Occipital lobe (tissue), 2 donors: ENCODE data around the gene PAFAH2. TPM values are rescaled to one million over a fixed set of nuclear protein-coding genes. Genes with fewer than 3 reads are reported as not detected.
"Not testable (repeated sequence)": the region's sequence is repeated elsewhere in the genome, so short reads cannot be mapped to it uniquely, and the experiment has no call there.

Source experiments
- DNase-seq: peaks from one replicate; lab custom pipeline; 2025; lab: John Stamatoyannopoulos, UW
- total RNA-seq: library from RNA; depleted of rRNA; stranded (reverse); fragments of >200 nt; gene quantifications from one replicate; pipeline ENCODE4 v1.2.3, GENCODE V29; 2014

The PAFAH2 gene
- total RNA-seq, 1 donor from 2014 or later, result 1.9 TPM

- not testable (repeated sequence) for DNase-seq
Observed at GRCh38 chr1:25986773-25987172, 11.1 kb downstream of the PAFAH2 start.

DNA sequence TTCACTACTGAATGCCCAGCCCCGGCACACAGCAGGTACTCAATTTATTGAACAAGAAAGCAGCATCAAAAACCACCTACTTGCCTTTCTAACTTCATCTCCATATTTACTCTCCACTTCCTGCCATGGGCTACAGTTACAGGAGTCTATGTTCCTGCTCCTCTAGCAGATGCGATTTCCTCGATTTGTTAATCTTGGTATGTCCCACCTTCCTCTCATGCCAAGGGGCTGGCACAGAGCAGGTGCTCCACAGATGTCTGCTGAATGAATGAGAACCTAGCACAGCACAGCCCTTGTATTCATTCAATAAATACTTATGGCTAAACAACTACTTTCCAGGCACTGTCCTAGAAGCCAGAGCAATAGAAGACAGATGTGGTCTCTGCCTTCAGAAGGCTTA, 12.2 kb downstream of the PAFAH2 start:
- no peak for DNase-seq

DNA sequence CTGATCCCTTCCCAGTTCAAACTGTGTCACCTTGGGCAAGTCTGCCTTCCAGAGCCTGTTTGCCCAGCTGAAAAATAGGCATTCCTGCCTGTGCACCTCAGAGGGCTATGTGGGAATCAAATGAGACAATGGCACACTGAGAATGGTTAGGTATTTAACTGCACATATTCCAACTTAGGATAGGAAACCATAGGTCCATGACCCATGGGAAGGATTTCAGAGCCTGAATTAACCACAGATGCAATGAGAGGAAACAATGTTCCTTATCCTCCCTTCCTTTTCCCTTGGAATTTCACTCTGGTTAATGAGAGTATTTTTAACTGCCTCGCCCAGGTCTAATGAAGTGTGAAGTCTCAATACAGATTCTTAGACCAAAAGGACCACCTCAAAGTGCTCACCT, 12.7 kb downstream of the PAFAH2 start:
- no peak for DNase-seq

- DNase-seq, result no peak
Observed at GRCh38 chr1:25979210-25979609, 18.7 kb downstream of the PAFAH2 start.

GRCh38 chr1:25978403-25978802, 19.5 kb downstream of the PAFAH2 start:
- DNase-seq, result no peak

DNA sequence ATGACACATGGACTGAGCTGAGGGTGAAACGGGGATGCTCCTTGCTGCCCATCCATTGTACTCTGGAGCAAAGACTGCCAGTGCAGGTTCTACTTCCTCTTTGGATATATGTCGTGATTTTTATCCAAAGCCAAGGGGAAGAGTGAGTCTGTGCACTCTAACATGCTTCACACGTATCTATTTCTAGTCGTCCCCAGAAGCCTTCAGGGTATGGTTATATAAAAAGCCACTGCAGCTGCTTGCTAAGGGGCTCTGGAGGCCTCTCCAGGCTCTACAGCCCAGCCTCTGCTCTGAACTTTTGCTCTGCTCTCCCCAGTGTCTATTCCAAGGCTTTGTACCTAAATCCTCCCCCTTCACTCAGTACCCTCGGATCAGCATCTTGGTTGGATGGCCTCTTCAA, 20.1 kb downstream of the PAFAH2 start:
- no peak for DNase-seq

- peak; percentile 12 for DNase-seq
Observed at GRCh38 chr1:25973610-25974321, 24.1 kb downstream of the PAFAH2 start.

DNA sequence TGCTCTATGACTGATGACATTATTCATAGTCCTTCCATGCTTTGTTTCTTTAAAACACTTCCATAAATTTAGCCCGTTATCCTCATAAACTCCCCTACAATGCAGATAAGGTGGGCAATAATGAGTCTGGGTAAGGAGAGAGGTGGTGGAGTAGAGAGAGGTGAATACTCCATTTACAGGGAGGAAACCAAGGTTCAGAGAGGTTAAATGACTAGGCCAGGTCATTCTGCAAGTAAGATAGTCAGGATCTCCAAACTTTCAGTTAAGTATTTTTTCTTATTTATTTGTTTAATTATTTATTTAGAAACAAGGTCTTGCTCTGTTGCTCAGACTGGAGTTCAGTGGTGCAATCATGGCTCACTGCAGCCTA, 26.1 kb downstream of the PAFAH2 start:
- DNase-seq, result no peak

DNA sequence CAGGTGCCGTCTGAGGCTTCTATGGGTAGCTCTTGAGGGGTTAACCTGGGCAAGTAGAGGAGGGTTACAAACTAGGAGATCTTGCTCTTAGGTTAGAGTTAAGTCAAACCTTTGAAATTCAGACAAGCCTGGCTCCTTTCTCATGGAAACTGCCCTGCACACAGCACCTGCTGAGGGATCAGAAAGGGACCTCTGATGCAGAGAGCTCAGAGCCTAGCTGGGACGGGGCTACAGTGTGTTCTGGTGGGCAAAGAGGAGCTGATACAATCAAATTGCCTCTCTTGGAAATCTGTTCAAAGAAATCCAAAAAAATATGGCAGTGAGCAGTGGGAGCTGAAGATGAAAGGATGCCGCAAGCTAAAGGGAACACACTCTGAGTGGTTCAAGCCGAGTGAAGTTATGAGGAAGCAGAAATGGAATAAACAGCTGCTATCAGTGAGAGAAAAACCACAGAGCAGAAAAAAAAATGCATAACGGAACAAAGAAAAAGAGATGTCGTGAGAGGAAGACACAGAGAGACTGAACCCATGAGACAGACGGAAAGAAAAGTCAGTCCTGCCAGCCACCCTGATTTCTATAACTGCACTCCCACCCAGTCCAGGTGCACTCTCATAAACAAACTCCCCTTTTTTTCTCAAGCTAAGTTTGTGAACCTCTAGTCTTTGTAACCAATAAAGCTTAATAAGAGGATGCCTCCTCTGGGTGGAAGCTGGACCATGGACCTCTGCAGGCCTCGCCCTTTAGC, 26.6 kb downstream of the PAFAH2 start:
- DNase-seq, result no peak

- DNase-seq, result no peak
Observed at GRCh38 chr1:25967308-25967707, 30.6 kb downstream of the PAFAH2 start.

- DNase-seq, result no peak
Observed at GRCh38 chr1:25959611-25960010, 38.3 kb downstream of the PAFAH2 start.

- DNase-seq, result no peak
Observed at GRCh38 chr1:25958465-25958864, 39.4 kb downstream of the PAFAH2 start.

GRCh38 chr1:25955553-25955952, 42.3 kb downstream of the PAFAH2 start:
- DNase-seq, result no peak

- no peak for DNase-seq
Observed at GRCh38 chr1:25954282-25954938, 43.5 kb downstream of the PAFAH2 start.

- peak; percentile 33 for DNase-seq
Observed at GRCh38 chr1:25952841-25953401, 44.9 kb downstream of the PAFAH2 start.

- DNase-seq, result no peak
Observed at GRCh38 chr1:25948641-25949040, 49.2 kb downstream of the PAFAH2 start.

DNA sequence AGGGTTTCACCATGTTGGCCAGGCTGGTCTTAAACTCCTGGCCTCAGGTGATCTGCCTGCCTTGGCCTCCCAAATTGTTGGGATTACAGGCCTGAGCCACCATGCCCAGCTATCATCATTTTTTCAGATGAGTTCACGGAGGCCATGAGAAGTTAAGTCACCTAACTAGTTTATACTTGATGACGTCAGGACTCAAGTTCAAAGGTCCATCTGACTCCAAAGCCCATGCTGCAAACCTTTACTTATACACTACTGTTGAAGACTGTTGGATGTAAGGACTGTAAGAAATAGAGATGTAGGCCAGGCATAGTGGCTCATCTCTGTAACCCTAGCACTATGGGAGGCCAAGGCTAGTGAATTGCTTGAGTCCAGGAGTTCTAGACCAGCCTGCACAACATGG, 50.8 kb downstream of the PAFAH2 start:
- no peak for DNase-seq

DNA sequence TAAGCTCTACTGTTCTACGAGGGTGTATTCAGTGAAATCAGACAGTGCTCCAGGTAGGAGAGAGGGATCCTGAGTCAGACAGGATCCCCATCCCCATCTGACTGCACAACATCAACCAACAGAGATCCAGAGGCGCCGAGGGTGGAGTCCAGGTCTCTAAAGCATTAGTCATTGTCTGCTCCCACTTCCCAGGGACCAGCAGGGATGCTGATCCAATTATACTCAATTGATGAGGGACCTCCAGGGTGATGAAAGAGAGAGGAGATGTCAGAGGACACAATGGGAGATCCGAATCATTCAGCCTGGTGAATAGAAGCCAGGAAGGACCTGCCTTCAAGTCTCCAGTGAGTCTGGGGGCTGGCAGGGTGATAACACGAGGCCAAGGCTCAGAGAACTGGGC, 52.1 kb downstream of the PAFAH2 start:
- DNase-seq, result no peak

GRCh38 chr1:25944986-25945385, 52.9 kb downstream of the PAFAH2 start:
- DNase-seq, result no peak

DNA sequence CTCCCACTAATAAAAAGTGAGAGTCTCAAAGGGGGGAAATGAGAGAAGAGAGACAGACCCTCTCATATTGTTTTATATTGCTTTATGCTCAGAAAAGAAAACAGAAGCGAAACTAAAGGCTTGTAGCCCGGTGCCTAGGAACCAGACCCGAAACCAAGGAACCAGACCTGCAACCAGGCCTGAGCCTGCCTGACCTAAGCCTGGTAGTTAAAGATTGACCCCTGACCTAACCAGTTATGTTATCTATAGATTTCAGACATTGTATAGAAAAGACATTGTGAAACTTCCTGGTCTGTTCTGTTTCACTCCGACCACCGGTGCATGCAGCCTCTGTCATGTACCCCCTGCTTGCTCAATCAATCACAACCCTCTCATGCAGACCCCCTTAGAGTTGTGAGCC, 54.4 kb downstream of the PAFAH2 start:
- DNase-seq, result not testable (repeated sequence)

- no peak for DNase-seq
Observed at GRCh38 chr1:25936947-25937346, 60.9 kb downstream of the PAFAH2 start.
